ENCODE measurements around the gene MAMDC2.

DNA sequence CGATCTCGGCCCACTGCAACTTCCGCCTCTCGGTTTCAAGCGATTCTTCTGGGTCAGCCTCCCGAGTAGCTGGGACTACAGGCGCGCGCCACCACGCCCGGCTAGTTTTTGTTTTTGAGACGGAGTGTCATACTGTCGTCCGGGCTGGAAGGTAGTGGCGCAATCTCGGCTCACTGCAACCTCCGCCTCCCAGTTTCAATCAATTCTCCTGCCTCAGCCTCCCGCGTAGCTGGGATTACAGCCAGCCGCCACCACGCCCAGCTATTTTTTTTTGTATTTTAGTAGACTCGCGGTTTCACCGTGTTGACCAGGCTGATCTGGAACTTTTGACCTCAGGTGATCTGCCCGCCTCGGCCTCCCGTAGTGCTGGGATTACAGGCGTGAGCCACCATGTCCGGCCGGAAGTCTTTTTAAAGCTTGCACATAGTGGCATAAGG is 216.4 kb downstream of the MAMDC2 start:
- TF ChIP-seq EZH2 (IDR thresholded peaks at IDR 0.05; ENCODE audit: insufficient read depth, low read length) (no peak), CTCF (IDR thresholded peaks at IDR 0.05; ENCODE audit: insufficient read depth, low read depth, low read length) (no peak)

Data from astrocyte (in vitro differentiated cells and primary cell).